HG03139 (cell line): ENCODE results near the gene RGPD8.
A peak's percentile ranks its signal among the peaks of the same experiment; 100 is the strongest.
"Not testable (repeated sequence)": the region's sequence is repeated elsewhere in the genome, so short reads cannot be mapped to it uniquely, and the experiment has no call there.

Experiments
- ATAC-seq: cut with Tn5 transposase; IDR thresholded peaks from one replicate; pipeline ENCODE4 v1.9.1; 2021; ENCODE audit not compliant: unreplicated experiment

RGPD8 gene

GRCh38 chr2:112433480-112433879 lies at the start of gene RGPD8:
Gene RGPD8, minus strand, starts transcription at chr2:112433645. Its CDS starts 192 bp downstream, at chr2:112433453.
- ATAC-seq, result peak; percentile 91

- ATAC-seq, result no peak
Observed at GRCh38 chr2:112483042-112483473, 49.6 kb upstream of the RGPD8 start.

DNA sequence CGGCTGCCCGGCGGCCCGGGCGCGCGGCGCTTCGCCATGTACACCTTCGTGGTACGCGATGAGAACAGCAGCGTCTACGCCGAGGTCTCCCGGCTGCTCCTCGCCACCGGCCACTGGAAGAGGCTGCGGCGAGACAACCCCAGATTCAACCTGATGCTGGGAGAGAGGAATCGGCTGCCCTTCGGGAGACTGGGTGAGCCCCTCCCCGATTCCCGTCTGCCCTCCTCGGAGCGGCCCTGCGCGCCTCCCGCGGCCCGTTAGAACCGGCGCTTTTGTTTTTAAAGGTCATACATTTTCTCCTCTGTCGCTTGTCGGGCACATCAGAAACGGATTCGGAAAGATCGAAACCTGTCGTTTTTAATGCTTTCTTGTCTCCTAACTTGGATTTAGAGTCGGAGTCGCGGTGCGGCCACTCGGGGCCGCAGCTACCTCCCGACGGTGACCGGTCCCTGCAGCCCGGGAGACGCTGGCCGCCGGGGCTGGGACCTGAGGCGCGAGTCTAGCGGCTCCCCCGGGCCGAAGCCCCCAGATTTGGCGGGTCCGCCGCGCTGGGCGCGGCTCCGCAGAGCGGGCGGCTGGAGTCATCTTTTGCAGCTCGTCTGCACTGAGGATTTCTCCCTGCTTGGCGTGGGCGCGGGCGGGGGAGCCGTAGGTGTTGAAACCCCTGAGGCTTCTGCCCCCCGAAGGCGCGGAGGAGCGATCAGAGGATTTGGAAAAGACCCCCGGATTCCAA lies 49.0 kb upstream of the RGPD8 start:
- ATAC-seq, result no peak

- peak; percentile 61 for ATAC-seq
Observed at GRCh38 chr2:112481528-112482233, 48.2 kb upstream of the RGPD8 start, which contains the start of gene TTL. Gene TTL, plus strand, starts transcription at chr2:112482156. Its CDS starts 189 bp downstream, at chr2:112482345.

DNA sequence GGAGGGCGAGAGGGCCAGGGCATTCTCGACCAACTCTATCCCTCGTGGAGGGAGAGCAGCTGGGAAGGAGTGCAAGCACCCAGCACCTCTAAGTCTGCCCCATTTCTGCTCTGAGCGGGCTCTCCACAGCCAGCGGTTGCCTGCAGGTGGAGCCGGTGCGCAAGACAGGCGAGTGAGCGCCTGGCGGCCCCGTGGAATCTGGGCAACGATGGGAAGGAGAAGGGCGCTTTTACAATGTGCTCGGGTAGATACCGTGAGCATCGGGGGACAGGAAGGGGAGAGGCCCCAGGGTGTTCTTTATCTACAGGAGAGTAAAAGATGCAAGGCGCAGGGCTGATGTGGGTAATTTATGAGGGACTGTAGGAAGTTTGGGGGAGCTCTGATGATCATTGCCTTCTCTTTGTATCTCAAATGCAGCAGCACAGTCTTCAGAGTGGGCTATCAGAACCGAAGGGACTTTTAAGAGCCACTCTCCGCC lies 47.6 kb upstream of the RGPD8 start:
- peak; percentile 64 for ATAC-seq

DNA sequence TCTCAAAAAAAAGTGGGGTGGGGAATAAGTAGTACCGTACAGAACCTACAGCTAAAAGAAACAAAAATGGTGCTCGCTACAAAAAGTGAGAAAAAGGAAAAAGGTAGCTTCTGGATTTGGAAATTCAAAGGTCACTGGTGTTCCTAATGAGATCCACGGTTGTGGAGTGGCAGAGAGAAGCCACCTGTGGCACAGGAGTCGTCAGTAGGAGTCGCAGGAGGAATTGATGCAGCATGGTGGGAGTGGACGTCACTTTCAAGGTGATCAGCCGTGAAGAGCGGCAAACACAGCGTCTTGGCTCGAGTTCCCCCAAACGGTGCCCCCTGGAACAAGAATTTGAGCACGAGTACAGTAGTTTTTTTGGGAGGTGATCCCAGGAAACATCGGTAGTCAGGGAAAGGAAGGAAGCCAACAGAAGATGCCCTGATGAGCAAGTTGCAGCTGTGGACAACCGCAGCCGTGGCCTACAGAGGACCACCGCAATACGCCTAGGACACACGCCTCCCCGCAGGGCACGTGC lies 47.1 kb upstream of the RGPD8 start:
- ATAC-seq, result no peak

- no peak for ATAC-seq
Observed at GRCh38 chr2:112476434-112476833, 43.0 kb upstream of the RGPD8 start.

DNA sequence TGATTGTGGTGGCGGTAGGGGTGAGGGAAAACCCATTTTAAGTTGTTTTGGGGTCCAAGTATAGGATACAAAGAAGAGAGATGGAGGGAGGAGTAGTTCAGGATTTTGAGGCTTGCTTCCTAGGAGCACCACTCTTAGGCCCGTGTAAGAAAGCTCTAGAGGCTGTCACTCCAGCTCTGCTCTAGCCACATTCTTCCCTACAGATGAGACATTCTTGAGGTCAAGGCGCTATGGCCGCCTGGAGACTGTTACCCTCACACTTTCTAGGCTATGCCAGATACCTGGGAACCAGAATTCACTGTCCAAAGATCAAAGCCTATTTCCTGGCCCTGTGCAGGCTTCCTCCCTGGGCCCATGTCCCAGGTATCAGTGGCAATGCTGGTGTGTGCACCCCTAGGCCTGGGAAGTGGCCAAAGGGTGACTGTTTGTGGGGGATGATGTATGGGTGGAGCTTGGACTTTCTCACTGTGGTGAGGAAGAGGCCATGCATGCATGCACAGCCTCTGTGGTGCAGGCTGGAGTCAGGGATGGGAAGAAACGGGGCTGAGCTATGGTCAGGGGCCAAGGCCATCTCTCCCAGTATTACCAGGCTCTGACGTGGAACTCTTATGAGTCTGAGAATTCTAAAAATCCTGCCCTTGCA lies 41.5 kb upstream of the RGPD8 start:
- ATAC-seq, result no peak

DNA sequence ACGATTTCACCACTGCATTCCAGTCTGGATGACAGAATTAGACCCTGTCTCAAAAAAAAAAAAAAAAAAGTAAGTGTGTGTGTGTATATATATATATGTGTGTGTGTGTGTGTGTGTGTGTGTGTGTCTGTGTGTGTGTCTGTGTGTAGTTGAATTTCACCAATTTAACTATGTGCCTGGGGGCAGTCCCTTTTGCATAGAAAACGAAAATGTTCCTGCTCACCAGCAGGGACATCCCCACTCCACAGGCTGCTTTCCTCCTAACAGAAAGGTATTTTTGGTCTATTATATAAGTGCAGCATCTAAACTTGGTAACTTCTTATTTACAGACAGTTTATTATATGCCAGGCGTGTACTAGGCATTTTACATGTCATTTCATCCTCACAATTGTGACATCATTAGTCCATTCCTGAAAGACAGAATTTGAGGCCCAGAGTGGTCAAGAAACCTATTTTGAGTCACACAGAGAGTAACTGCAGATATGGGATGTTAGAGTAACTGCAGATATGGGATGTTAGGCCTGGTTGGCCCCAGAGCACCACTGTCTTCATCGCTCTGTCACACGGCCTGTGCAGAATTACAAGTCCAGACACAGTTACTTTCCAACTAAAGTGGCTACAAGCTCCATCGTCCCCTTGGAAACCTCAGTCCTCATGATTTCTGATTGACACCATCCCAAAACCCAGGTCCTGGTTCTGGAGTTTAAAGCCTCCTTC lies 39.3 kb upstream of the RGPD8 start:
- ATAC-seq, result no peak

DNA sequence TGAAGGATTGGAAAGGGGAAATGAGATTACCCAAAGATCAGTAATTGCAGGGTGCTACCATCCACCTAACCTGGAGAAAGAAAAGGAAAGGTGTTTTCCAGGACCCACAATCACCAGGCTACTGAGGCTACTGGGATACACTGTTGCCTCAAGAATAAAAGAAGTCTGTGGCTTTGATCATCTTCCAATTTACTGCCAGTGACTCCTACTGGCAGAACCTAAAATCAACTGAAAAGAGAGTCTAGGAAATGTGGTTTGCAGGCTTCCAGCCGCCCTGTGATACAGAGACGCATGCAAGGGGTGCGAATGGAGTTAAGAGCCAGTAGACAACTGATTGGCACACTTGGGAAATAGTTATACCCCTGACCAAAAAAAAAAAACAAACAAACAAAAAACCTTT lies 31.9 kb upstream of the RGPD8 start:
- no peak for ATAC-seq

- ATAC-seq, result no peak
Observed at GRCh38 chr2:112463256-112463655, 29.8 kb upstream of the RGPD8 start.

GRCh38 chr2:112462178-112462577 lies 28.7 kb upstream of the RGPD8 start:
- ATAC-seq, result no peak

GRCh38 chr2:112459372-112459771 lies 25.9 kb upstream of the RGPD8 start:
- no peak for ATAC-seq

DNA sequence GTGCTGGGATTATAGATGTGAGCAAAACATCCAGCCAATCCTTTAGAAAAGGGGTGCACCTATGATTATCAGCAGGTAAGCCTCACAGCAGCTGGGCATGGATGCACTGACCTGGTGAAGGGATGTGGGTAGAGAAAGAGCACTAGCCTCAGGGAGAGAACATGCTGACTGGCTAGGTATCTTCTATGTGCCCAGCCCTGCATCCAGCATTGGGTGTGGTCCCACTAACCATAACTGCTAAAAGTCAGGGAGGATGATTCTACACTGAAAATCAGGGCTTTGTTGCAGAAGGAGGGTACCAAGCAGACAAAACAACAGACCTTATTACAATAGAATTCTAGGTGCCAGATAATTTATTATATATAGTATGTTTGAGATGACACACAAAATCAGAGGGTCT lies 21.1 kb upstream of the RGPD8 start:
- ATAC-seq, result no peak

- no peak for ATAC-seq
Observed at GRCh38 chr2:112451317-112451716, 17.9 kb upstream of the RGPD8 start.

DNA sequence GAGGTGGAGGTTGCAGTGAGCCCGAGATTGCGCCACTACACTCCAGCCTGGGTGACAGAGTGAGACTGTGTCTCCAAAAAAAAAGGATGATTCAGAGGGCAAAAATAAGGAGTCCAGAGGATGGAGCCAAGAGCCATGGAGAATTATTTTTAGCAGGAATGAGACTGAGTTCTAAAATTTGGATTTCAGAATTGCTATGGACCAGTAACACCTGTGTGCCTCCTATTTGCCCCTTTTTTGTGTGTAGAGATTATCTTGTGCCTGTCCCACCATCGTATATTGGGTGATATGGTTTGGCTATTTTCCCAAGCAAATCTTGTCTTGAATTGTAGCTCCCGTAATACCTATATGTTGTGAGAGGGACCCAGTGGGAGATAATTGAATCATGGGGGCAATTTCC lies 16.4 kb upstream of the RGPD8 start:
- no peak for ATAC-seq

GRCh38 chr2:112444256-112444655 lies 10.8 kb upstream of the RGPD8 start:
- ATAC-seq, result not testable (repeated sequence)

DNA sequence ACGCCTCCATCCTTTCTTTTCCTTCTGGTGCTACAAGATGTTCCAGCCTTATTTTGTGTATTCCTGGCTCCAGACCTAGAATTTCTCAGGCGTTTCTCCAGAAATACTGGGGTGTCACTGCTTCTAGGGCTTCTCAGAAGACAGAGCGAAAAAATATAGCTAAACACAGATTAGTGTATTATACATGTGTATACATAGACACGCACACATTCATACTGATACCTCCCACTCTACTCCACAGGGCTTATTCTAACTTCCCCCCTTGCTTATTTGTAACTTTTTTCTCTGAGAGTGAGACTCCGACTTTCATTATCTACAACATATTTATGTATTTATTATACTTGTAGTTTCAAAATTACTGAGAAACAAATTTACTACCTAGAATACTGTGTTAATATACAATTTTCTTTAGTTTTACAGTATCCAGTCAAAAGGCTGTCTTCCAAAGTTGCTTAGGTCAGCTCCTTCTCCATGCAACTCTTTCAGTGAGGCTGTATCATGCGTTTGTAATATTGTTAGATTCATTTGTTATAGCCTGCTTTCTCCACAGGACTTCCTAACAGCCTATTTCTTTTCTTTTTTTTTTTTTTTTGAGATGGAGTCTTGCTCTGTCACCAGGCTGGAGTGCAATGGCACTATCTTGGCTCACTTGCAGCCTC lies 5.3 kb upstream of the RGPD8 start:
- ATAC-seq, result not testable (repeated sequence)

DNA sequence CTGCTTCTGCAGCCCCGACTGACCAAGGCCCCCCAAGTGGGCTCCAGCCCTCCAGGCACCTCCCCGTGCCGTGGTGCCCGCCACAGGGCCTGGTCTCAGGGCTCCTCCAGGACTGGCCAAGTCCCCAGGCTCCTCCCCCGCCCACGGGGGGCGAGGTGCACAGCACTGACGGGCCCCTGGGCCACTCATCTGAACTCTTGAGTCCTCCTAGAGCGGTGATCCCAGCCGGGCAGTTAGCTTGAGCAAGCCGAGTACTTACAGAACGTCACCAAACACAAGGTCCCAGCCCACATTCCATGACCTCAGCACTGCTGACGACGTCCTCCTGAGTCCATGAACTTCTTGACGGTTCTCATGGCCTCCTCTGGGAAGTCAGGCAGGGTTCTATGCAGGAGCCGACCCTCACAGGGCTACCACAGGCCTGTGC lies 4.0 kb upstream of the RGPD8 start:
- not testable (repeated sequence) for ATAC-seq

- not testable (repeated sequence) for ATAC-seq
Observed at GRCh38 chr2:112436993-112437392, 3.5 kb upstream of the RGPD8 start.
